ENCODE results near the gene MMD.
"Not testable (repeated sequence)": the region's sequence is repeated elsewhere in the genome, so short reads cannot be mapped to it uniquely, and the experiment has no call there.

The MMD gene

DNA sequence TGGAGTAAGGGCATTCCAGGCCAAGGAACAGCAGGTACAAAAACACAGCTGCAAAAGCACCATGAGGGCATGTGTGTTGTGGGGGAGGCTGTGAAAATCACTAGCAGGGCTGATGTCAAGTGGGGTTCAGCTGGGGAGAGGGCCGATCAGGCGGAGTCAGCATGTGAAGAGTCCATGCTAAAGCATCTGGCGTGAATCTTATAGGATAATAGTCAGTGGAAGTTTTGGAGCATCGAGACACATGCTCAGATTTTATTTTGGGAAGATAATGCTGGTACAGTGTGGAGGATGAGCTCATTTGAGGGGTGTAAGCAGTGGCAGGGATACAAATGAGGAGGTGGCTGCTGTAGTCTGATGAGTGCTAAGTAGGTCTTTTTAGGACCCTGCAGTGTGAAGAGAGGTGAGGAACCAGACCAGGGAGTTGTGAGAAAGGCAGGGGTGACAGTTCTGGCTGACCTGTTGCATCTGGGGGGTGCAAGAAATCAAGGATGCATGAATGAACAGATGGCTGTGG lies 30.3 kb downstream of the MMD start:
- DNase-seq = no peak

GRCh38 chr17:55390364-55390977 lies 31.2 kb downstream of the MMD start:
- DNase-seq = no peak

DNA sequence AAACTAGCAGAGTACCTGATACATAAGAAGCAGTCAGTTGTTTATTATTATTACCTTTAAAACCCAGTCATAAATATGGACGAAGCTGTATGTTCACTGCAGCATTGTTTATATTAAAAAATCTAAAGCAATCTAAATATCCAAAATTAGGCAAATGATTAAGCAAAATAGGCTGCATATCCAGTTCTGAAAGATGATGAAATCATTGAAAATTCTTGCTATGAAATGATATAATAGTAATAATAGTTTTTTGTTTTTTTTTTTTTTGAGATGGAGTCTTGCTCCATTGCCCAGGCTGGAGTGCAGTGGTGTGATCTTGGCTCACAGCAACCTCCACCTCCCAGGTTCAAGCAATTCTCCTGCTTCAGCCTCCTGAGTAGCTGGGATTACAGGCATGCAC lies 31.9 kb downstream of the MMD start:
- DNase-seq = not testable (repeated sequence)

- no peak for DNase-seq
Observed at GRCh38 chr17:55388842-55389241, 32.8 kb downstream of the MMD start.

DNA sequence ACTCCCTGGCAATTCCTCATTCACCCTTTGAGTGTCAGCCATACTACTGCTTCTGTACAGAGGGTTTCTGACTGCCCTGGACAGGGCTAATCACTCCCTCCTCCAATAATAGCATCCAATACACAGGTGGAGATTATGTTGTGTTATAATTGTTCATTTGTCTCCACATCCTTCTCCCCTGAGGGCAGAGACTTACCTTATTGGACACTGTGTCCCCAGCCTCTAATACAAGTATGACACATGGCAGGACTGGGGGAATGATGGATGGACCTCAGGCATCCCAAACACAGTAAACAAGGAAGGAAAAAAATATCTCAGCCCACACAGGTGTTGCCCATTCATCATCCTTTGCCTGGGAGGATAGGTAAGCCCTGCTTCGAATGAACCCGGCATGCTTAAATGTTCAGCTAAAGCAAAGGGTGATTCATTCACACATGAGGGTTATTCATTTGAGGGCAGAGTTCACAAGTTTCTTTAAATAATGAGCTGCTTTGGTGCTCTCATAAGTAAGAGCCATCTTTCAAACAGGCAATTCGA lies 34.8 kb downstream of the MMD start:
- DNase-seq = no peak

DNA sequence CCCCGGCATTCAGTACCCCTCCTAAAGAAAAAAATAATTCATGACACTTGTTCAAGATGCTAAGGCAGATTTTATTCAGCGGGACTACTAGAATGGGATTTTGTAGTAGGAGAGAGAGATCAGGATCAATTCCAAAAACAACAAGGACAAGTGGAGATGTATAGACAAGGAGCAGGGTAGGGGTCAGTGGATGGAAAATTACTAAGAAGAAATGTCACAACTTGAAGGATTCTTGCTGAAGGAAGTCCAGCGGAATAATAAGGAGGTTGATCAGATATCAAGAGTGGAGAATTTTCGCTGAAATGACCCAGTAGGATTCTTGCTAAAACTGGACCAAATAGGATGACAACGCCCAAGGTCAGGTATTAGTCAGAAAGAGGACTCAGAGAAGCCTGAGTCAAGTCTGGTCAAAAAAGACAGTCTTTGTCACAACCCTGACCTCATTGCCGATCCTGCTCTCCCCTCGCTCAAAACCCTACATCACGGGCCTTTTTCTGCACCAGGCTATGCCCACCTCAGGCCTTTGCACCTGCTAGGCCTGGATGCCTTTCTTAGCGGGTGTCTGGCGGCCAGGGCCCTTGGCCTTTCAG lies 36.9 kb downstream of the MMD start:
- no peak for DNase-seq

- no peak for DNase-seq
Observed at GRCh38 chr17:55383771-55384642, 37.6 kb downstream of the MMD start.

DNA sequence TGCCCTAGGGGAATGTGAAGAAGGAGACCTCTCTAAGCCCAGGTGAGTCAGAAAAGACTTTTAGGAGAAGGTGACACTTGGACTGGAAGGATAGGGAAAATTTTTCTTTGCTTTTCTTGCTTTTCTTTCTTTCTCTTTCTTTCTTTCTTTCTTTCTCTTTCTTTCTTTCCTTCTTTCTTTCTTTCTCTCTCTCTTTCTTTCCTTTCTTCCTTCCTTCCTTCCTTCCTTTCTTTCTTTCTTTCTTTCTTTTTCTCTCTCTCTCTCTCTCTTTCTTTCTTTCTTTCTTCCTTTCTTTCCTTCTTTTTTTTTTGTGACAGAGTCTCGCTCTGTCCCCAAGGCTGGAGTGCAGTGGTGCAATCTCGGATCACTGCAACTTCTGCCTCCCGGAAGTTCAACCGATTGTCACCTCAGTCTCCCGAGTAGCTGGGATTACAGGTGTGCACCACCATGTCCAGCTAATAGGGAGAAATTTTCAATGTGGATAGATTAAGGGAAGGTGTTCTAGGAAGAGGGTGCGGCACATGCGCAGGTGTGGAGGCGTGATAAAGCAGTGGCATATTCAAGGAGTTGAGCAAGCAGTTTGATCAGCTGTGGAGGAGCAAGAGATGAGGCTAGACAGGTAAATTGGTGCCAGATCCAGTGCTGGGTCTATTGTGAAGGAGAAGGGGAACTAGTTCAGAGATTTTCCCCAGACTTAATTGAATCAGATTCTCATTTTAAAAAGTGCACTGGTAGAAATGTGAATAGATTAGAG lies 40.4 kb downstream of the MMD start:
- no peak for DNase-seq

GRCh38 chr17:55377671-55378275 lies 43.9 kb downstream of the MMD start:
- no peak for DNase-seq

DNA sequence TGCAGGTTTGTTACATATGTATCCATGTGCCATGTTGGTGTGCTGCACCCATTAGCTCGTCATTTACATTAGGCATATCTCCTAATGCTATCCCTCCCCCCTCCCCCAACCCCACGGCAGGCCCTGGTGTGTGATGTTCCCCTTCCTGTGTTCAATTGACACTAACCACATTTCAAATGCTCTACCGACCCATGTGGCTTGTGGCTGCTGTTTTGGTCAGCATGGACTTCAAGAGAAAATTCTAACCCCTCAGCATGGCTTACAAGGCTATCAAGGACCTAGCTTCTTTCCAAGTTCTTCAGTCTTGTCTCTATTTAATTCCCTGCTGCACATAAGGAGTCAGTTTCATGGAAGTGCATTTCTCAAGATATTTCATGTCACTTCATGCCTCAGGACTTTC lies 52.9 kb downstream of the MMD start:
- DNase-seq = no peak

GRCh38 chr17:55366020-55366481 lies 55.6 kb downstream of the MMD start:
- DNase-seq = no peak

GRCh38 chr17:55363033-55363432 lies 58.6 kb downstream of the MMD start:
- no peak for DNase-seq

DNA sequence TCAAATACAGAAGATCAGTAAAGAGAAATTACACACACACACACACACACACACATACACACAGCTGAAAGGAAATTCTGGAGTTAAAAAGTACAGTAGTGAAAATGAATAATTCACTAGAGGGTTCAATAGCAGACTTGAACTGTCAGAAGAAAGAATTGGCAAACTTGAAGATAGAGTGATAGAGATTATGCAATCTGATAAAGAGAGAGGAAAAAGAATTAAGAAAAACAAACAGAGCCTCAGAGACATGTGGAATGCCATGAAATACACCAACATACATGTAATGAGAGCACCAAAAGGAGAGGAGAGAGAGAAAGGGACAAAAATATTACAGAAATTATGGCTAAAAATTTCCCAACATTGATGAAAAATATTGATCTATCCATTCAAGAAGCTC lies 60.7 kb downstream of the MMD start:
- DNase-seq = no peak

- DNase-seq = peak; percentile 62
Observed at GRCh38 chr17:55356434-55357328, 65.0 kb downstream of the MMD start.

- no peak for DNase-seq
Observed at GRCh38 chr17:55354941-55355340, 66.7 kb downstream of the MMD start.

GRCh38 chr17:55354010-55354409 lies 67.6 kb downstream of the MMD start:
- DNase-seq = no peak

DNA sequence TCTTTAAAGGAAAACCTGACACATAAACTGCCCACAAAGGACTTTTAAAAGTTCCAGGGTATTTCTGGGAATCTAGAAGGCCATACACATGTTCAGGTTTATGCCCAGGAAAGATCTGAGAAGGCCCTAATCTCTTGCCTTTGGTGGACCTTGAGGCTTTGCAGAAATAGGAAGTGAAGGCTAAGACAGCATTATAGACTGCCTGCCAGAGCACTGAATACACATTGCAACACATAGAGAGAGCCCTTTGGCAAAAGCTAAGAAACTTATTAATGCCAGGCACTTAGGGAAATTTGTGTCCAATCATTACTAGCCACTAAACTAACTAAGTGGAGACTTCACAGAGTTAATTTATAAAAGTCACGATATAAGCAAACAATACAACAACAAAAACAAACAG lies 70.4 kb downstream of the MMD start:
- no peak for DNase-seq

- DNase-seq = no peak
Observed at GRCh38 chr17:55350825-55351205, 70.8 kb downstream of the MMD start.

DNA sequence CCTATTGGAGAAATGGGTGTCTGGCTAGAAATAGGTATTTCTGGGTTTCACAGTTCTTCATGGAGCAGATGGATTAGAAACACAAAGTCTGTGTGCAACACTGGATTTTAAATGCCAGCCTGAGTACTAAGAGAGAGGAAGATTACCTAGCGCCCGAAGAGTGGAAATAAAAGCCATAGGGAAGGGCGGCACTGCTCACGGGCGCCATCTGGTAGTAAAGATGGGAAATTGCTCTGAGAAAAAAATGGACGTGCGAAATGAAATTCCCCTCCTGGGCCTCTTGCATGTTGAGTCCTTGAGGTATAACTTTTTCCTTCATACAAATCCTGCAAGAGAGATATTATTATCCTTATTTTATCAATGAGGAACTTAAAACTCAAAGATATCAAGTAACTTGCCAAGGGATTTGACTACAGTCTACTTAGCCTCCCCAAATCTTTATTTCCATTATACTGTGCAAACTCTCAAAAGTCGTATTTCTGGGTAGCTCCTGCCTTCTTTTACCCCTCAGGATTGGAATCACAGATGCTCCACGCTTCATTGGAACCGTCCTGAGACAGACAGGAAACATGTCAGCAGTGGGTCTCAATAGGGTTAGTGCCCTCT lies 72.8 kb downstream of the MMD start:
- peak; percentile 43 for DNase-seq

GRCh38 chr17:55347341-55347740 lies 74.3 kb downstream of the MMD start:
- DNase-seq = no peak

DNA sequence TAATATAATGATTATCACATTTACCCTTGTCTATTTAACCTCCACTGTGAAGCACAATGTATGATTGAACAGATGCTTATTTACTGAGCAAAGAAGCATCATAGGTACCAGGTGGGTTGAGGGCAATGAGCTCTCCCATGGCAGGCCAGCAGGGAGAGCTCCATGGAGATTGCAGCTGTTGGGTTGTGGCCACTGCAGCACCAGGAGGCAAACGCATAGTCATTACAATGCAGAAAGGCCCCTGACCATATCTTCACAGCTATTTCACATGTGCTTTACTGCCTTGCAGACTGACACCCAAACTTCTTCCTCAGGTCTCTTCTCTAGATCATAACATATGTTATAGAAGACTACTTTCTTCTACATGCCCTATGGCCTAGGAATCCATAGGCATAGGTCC lies 75.0 kb downstream of the MMD start:
- DNase-seq = no peak

Data from fibroblast of skin of right biceps (primary cell).